Measurements from ENCODE around the gene CLN6.

DNA sequence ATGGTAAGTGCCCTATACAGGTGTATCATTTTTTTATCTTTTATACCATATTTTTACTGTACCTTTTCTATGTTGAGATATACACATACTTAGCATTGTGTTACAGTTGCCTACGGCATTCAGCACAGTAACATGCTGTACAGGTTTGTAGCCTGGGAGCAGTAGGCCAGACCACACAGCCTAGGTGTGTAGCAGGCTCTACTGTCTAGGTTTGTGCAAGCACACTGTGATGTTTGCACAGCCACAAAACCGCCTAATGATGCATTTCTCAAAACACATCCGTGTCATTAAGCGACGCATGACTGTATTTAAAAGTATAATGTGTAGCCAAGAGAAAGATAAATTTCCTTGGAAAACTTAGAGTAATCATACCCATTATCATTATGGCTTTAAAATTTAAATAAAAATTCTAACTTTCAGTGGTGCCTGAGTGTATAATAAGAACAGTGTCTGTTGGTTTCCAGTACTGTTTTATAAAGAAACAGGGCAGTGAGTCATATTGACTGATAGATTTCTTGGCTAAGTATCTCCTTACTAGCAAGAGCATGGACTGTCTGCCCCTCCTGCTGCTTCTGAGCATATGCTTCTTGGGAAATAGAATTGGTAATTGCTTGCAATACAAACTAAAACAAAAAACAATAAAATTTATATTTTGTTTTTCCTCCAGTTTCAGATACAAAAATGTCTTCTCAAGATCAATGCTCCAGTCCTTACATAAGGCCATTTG is 42.7 kb downstream of the CLN6 start:
- no peak for TF ChIP-seq POLR2A (IDR thresholded peaks at IDR 0.05; ENCODE audit: low read length)
- no peak for TF ChIP-seq GATA1 (IDR thresholded peaks at IDR 0.05; ENCODE audit: low read depth, low read length)

All from erythroblast (primary cell).